ENCODE measurements around the gene NANP.
"Not testable (repeated sequence)": the region's sequence is repeated elsewhere in the genome, so short reads cannot be mapped to it uniquely, and the experiment has no call there.

The NANP gene

GRCh38 chr20:25588491-25588890 is 35.3 kb downstream of the NANP start:
- H3K27ac Mint-ChIP-seq, result no peak overlapping the region
- no peak overlapping the region for H3K4me3 Mint-ChIP-seq
- H3K36me3 Mint-ChIP-seq, result peaks cover 2% of the 10 kb centered on the region
- peaks cover 3% of the 10 kb centered on the region for H3K27me3 Mint-ChIP-seq
- H3K4me1 Mint-ChIP-seq (ENCODE audit: low read depth), result peaks cover 8% of the 10 kb centered on the region
- H3K9me3 Mint-ChIP-seq (ENCODE audit: low read depth), result no peaks in the 10 kb centered on the region

- Mint-ChIP-seq H3K27me3 (peaks cover 4% of the 10 kb centered on the region), H3K4me1 (ENCODE audit: low read depth) (peaks cover 8% of the 10 kb centered on the region), H3K4me3 (no peak overlapping the region), H3K27ac (no peak overlapping the region), H3K9me3 (ENCODE audit: low read depth) (no peaks in the 10 kb centered on the region), H3K36me3 (peaks cover 2% of the 10 kb centered on the region)
Observed at GRCh38 chr20:25587536-25587935, 36.3 kb downstream of the NANP start.

GRCh38 chr20:25586877-25587276 is 36.9 kb downstream of the NANP start:
- Mint-ChIP-seq H3K27ac (no peak overlapping the region), H3K36me3 (peaks cover 2% of the 10 kb centered on the region), H3K9me3 (ENCODE audit: low read depth) (no peaks in the 10 kb centered on the region), H3K4me1 (ENCODE audit: low read depth) (peaks cover 8% of the 10 kb centered on the region), H3K4me3 (no peak overlapping the region), H3K27me3 (peaks cover 4% of the 10 kb centered on the region)

- peak within 1 kb of the TSS; percentile 87 for H3K4me3 Mint-ChIP-seq
- H3K27ac Mint-ChIP-seq, result no peak within 1 kb of the TSS
- H3K27me3 Mint-ChIP-seq, result peaks cover 6% of the 10 kb centered on the region
- H3K9me3 Mint-ChIP-seq (ENCODE audit: low read depth), result no peaks in the 10 kb centered on the region
- peaks cover 2% of the 10 kb centered on the region for H3K36me3 Mint-ChIP-seq
- peaks cover 8% of the 10 kb centered on the region for H3K4me1 Mint-ChIP-seq (ENCODE audit: low read depth)
Observed at GRCh38 chr20:25584905-25585704, 38.7 kb downstream of the NANP start, which contains the start of gene NINL. Gene NINL, minus strand, starts transcription at chr20:25585531. Its CDS starts 58,944 bp downstream, at chr20:25526587.

- H3K4me1 Mint-ChIP-seq (ENCODE audit: low read depth); H3K36me3 Mint-ChIP-seq; H3K9me3 Mint-ChIP-seq (ENCODE audit: low read depth); H3K27ac Mint-ChIP-seq; H3K27me3 Mint-ChIP-seq: not testable (repeated sequence)
- peak overlapping the region; percentile 87 for H3K4me3 Mint-ChIP-seq
Observed at GRCh38 chr20:25583607-25584006, 40.2 kb downstream of the NANP start.

GRCh38 chr20:25580711-25581110 is 43.1 kb downstream of the NANP start:
- peaks cover 8% of the 10 kb centered on the region for H3K4me1 Mint-ChIP-seq (ENCODE audit: low read depth)

GRCh38 chr20:25579081-25579770 is 44.6 kb downstream of the NANP start:
- no peaks in the 10 kb centered on the region for H3K9me3 Mint-ChIP-seq (ENCODE audit: low read depth)
- no peak overlapping the region for H3K27ac Mint-ChIP-seq
- peaks cover 3% of the 10 kb centered on the region for H3K4me1 Mint-ChIP-seq (ENCODE audit: low read depth)
- no peak overlapping the region for H3K4me3 Mint-ChIP-seq
- H3K36me3 Mint-ChIP-seq, result no peaks in the 10 kb centered on the region
- peaks cover 6% of the 10 kb centered on the region for H3K27me3 Mint-ChIP-seq

More at GRCh38 chr20:25580711-25581110, 43.1 kb downstream of the NANP start:
- peaks cover 2% of the 10 kb centered on the region for H3K36me3 Mint-ChIP-seq
- H3K9me3 Mint-ChIP-seq (ENCODE audit: low read depth), result no peaks in the 10 kb centered on the region
- no peak overlapping the region for H3K27ac Mint-ChIP-seq
- H3K4me3 Mint-ChIP-seq, result no peak overlapping the region
- peaks cover 6% of the 10 kb centered on the region for H3K27me3 Mint-ChIP-seq

DNA sequence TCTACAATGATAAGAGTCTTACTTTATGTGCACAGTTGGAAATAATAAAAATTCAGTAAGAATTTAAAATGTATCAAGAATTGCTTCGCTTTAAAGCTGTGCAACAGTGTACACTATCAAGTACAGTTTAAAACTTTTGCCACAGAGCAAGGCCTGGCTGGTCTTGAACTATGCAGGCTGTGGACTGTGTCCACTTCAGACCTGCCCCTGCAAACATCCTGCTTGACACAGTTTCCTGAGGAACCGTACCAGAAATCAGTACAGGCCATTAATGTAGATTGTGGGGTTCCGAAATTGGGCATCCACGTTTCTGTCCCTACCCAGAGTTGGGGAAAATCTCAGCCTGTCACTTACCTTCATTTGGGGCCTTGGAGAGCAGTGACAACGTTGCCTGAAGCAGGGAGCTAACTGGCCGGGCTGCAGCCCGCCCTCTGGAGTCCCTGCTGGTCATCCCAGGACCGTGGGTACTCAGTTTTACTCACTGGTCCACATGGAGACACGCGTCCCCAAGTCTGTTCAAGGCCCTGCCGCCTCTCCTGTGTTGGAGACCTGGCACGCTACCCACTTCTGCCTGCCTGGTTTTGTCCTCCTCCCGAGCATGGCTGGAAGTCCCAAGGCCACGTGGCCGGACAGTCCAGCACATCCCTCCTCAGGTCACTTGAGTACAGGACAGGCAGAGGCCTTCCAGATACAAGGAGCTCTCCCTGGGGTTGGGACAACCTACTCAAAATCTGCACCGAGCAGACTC is 46.9 kb downstream of the NANP start:
- Mint-ChIP-seq H3K27ac (no peak overlapping the region), H3K4me3 (no peak overlapping the region)

DNA sequence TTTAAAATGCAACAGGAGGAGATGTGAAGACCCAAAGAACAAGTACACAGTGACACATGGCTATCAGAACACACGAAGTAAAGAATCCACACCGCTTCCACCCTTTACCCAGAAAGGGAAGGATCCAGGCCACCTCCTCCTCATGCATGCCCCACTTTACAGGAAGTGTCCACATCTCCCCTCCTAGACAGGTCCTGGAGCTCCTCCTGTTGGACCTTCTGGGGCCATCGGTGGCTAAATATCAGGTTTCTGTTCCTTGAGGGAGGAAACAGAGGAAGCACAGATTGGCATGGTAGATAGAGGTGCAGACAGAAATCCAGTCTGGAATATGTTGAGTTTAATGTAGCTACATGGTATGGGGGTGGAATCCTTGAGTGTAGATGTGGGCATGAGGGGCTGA is 49.4 kb downstream of the NANP start:
- H3K27me3 Mint-ChIP-seq, result no peaks in the 10 kb centered on the region
- H3K4me1 Mint-ChIP-seq (ENCODE audit: low read depth), result no peaks in the 10 kb centered on the region
- no peaks in the 10 kb centered on the region for H3K9me3 Mint-ChIP-seq (ENCODE audit: low read depth)
- no peaks in the 10 kb centered on the region for H3K36me3 Mint-ChIP-seq
- H3K4me3 Mint-ChIP-seq, result no peak overlapping the region
- H3K27ac Mint-ChIP-seq, result no peak overlapping the region

More for the DNA sequence above, 46.9 kb downstream of the NANP start:
- H3K4me1 Mint-ChIP-seq (ENCODE audit: low read depth), result no peaks in the 10 kb centered on the region
- no peaks in the 10 kb centered on the region for H3K9me3 Mint-ChIP-seq (ENCODE audit: low read depth)
- H3K27me3 Mint-ChIP-seq, result peaks cover 2% of the 10 kb centered on the region
- no peaks in the 10 kb centered on the region for H3K36me3 Mint-ChIP-seq

DNA sequence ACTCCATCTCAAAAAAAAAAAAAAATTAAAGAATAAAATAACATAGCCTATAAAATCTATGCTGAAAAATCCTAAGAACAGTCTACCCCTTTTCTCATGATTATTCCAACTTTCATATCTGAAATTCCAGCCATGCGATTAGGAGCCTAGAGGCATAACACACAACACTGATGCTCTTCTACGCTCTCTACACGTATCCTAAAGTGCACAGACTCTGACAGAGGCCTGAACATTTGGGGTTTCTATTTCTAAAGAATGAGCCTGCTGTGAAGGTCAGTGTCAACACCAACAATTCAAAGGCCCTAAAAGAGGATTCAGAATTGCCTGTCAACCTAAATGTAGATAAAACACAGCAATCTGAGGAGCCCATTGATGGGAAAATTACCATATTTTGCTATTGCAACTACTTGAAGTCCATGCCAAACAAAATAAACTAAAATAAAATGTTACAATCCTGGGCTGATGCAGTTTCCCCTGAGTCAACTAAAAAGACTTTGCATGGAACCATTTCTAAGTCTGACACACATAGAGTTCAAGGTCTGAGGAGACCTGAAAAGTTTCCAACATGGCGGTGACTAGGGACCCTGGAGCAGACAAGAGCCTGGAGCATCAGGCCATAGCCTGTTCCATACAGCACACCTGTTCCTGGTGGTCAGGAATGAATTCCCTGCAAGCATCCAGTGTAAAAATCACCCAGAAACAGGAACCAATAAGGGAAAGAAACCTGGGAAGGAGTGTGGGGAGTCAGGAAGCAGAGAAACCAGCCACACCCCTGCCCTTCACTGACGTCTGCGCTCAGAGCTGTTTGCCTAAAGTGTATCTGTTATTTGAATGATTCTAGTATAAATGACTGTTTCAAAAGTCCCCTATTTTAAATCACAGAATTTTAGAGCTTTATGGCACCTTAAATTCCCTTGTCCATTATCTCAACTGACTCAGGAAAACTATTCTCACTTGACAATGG is 50.2 kb downstream of the NANP start:
- no peaks in the 10 kb centered on the region for H3K27me3 Mint-ChIP-seq
- H3K27ac Mint-ChIP-seq, result no peak overlapping the region
- H3K36me3 Mint-ChIP-seq, result no peaks in the 10 kb centered on the region
- no peaks in the 10 kb centered on the region for H3K9me3 Mint-ChIP-seq (ENCODE audit: low read depth)
- no peak overlapping the region for H3K4me3 Mint-ChIP-seq
- H3K4me1 Mint-ChIP-seq (ENCODE audit: low read depth), result no peaks in the 10 kb centered on the region

DNA sequence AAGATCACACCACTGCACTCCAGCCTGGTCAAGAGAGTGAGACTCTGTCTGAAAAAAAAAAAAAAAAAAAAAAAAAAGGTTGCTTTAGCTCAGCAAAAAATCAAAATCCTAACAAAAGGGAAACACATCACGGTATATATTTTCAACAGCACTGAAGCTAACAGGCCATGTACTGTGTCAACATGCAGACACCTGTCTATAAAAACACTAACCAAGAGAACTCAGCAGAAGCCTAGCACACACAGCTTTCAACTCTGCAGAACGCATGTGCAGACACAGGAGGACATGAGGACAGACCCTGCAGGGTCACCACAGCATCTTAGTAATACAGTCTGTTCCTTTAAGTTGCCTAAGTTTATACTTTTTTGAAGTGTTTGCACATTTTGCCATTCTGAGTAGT is 52.0 kb downstream of the NANP start:
- Mint-ChIP-seq H3K27me3 (no peaks in the 10 kb centered on the region), H3K36me3 (no peaks in the 10 kb centered on the region), H3K9me3 (ENCODE audit: low read depth) (no peaks in the 10 kb centered on the region), H3K27ac (no peak overlapping the region), H3K4me3 (no peak overlapping the region), H3K4me1 (ENCODE audit: low read depth) (peaks cover 4% of the 10 kb centered on the region)

DNA sequence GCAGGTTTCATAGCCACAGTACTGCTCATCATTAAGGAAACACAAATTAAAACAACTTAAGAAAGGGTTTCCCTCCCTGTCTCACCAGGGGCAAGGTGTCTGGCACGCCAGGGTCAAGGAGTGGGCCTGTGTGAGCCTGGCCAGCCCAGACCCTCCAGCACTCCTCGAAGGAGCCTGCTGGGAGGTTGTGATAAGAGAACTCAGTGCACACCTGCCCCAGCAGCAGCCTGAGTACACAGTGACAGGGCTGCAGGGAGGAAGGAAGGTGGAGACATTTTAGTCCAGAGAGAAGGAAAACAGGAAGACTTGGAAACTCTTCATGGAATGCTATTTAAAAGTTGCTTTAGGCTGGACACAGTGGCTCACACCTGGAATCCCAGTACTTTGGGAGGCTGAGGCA is 52.6 kb downstream of the NANP start:
- Mint-ChIP-seq H3K27ac (no peak overlapping the region), H3K4me1 (ENCODE audit: low read depth) (peaks cover 6% of the 10 kb centered on the region), H3K9me3 (ENCODE audit: low read depth) (no peaks in the 10 kb centered on the region), H3K4me3 (no peak overlapping the region), H3K27me3 (no peaks in the 10 kb centered on the region), H3K36me3 (no peaks in the 10 kb centered on the region)

- H3K27me3 Mint-ChIP-seq, result no peaks in the 10 kb centered on the region
- no peak overlapping the region for H3K27ac Mint-ChIP-seq
Observed at GRCh38 chr20:25570148-25570530, 53.7 kb downstream of the NANP start.

GRCh38 chr20:25567286-25567685 is 56.5 kb downstream of the NANP start:
- Mint-ChIP-seq H3K36me3 (peaks cover 3% of the 10 kb centered on the region), H3K4me3 (no peak overlapping the region), H3K27me3 (no peaks in the 10 kb centered on the region), H3K9me3 (ENCODE audit: low read depth) (peaks cover 7% of the 10 kb centered on the region), H3K4me1 (ENCODE audit: low read depth) (peaks cover 11% of the 10 kb centered on the region), H3K27ac (no peak overlapping the region)

More at GRCh38 chr20:25570148-25570530, 53.7 kb downstream of the NANP start:
- Mint-ChIP-seq H3K36me3 (no peaks in the 10 kb centered on the region), H3K4me1 (ENCODE audit: low read depth) (peaks cover 7% of the 10 kb centered on the region), H3K4me3 (no peak overlapping the region), H3K9me3 (ENCODE audit: low read depth) (no peaks in the 10 kb centered on the region)
